ENCODE measurements around the gene TLK2.

Gene TLK2

DNA sequence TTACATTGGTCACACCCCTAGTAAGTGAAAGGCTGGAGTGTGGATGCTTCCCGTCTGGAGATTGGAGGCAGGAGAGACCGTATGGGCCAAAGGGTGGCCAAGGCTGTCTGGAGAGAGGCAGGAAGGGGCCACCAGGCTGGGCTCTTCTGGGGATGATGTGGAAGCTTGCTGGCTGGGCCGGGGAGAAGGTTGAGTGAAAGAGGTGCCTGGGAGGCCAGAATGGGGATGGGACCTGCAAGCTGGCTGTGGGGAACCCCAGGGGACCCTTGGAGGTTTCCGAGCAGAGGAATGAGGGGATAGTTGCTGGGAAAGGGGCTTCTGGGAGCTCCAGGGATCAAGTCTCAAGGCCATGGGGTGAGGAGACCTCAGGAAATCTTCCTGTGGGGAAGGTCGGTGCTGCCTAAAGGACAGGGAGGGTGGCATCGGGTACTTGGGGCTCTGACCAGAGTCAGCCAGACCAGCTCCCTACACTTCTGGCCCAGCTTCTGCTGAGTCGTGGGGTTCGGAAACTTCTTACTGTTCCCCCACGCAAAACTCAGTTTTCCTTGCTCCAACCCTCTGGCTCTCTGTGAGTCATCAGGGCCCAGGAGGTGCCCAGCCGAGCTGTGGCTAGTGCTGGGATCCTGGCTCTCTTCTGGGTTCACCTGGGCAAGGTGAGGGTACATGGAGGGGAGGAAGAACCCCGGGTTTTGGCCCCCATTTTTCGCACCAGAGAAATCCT, 151.9 kb downstream of the TLK2 start:
- DNase-seq = no peak

DNA sequence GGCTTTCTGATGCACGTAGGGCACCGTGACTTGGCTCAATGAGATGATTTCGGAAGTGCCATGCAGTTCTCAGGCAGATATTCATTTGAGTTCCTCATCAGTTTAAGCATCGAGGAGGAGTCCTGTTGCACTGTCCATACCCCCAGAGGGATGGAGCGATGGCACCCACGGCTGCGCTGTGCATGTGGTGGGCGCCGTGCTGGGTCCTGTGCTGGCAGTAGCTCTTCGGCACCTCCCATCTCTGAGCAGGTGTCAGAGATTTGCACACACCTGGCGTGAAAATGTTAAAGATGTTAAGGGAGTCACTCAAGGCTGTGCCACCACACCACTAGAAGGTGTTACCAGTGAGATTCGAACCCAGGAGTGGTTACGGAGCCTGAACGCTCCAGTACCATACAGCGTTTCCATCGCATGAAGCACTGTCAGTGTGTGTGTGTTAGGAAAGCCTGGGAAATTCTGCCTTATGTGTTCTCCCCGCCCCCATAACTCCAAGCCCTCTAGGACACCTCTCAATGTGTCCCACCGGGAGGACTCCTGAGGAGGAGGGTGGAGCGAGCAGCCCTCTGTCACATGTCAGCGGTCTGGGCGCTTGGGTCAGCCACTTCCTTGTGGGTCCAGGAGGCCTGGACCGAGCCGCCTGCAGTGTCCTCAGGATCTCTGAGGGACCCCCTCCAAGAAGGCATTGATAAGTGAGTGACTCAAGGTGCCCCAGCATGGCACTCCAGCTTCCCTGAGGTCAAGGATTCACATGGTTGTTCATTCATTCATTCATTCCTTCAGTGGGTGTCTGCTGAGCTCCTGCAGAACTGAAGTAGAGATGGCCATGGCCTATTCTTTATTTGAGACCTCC, 152.7 kb downstream of the TLK2 start:
- no peak for DNase-seq

DNA sequence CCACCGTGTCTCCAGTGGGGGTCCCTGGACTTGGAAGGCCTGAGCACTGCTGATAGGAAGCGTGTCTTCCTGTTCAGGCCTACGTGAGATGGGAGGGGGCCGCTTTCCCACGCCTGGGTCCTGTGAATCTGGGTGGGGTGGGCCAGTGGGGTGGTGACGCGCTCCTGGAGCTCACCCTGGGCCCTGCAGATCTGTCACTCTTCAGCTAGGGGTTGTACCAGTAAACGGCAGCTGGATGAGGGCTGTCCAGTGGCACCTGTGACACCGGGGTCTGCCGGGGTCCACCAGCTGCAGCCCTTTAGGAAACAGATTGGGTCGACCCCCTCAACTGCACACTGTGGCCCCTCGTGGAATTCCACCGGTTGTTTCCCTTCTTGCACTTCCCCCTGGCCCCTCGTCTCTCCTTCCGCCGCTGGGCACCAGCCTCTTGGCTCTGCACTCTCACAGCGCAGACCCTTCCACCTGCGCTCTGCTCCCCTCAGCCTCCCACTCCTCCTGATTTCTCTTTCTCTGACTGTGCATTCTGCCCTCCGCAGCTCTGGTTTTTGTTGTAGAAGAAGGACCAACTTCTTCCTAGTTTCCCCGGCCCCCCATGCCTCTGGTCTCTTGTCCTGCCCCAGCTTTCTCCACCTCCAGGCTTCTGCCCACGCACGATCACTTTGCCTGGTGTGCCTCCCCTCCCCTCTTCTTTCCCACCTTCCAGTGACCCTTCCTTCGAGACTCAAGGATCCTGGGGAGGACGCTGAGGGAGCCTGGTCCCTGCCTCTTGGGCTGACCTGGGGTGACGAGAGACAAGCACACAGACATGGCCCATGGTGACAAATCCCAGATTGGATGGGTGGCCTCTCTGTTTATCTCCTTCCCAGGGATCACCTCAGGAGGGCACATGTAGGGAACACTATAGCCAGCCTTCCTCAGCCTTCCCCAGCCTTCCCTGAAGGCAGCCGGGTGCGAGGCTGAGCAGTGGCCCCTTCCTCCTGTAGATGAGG, 153.6 kb downstream of the TLK2 start:
- no peak for DNase-seq

- DNase-seq = no peak
These were observed 159.2 kb downstream of the TLK2 start for GRCh38 chr17:62637809-62638208.

DNA sequence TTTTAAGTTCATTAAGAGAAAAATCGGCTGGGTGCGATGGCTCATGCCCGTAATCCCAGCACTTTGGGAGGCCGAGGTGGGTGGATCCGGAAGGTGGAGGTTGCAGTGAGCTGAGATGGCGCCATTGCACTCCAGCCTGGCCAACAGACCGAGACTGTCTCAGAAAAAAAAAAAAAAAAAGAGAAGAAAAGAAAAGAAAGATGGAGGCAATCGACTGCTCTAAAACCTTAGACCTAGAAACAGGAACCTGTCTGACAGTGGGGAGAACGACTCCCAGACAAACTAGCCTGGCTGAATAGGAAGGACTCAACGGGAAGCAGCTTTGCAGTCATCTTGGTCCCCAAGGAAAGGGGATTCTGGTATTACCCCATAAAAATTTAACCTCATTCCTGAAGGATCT, 162.5 kb downstream of the TLK2 start:
- peak; percentile 16 to 28 for DNase-seq

GRCh38 chr17:62641951-62642350, 163.3 kb downstream of the TLK2 start:
- DNase-seq = no peak

DNA sequence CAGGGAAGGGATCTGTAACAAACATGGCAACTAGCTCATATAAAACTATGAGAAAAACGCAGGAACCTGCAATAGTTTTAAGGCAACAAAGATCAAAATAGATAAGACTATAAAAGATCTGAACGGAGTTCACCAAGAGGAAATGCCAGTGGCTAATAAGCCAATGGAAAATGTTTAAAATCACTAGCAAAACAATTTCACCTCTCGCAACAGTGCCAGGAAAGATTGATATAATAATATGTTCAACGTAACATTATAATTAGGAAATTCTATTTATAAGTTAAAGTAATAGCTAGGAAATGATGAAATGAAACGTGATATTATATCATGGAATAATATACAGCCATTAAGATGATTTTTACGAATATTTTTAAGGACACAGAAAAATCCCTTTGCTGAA, 164.9 kb downstream of the TLK2 start:
- no peak for DNase-seq

GRCh38 chr17:62644487-62645173, 166.0 kb downstream of the TLK2 start:
- no peak for DNase-seq

- no peak for DNase-seq
These were observed 169.8 kb downstream of the TLK2 start for GRCh38 chr17:62648251-62648955.

DNA sequence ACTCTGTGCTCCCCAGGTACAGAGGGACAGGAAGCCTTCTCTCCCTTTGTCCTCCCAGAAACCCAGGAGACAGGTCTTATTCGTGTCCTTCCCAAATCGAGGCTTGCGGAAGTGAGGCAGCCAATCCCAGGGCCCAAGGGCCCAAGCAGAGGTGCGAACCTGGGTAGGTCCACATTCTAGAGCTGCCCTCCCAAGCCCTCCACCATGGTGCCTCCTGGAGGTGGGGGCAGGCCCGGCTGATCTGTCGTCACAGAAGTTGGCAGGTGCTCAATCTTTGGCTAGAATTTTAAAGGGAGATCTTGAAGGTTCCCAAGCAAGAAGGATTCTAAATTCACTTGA, 170.3 kb downstream of the TLK2 start:
- DNase-seq = no peak

DNA sequence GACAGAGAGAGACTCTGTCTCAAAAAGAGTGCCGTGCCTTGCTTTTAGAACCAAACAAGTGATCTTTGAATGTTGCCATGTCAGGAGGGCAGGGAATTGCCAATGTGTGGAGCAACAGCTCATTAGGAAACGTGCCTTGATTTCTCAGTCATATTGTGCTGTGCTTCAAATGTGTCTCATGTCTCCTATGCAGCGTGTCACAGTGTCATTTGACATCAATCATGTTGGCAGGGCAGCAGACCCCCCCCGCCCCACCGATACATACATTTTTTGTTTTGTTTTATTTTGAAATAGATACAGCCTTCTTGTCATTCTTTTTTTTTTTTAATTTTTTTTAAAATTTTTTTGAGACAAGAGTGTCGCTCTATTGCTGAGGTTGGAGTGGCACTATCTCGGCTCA, 170.9 kb downstream of the TLK2 start:
- no peak for DNase-seq

DNA sequence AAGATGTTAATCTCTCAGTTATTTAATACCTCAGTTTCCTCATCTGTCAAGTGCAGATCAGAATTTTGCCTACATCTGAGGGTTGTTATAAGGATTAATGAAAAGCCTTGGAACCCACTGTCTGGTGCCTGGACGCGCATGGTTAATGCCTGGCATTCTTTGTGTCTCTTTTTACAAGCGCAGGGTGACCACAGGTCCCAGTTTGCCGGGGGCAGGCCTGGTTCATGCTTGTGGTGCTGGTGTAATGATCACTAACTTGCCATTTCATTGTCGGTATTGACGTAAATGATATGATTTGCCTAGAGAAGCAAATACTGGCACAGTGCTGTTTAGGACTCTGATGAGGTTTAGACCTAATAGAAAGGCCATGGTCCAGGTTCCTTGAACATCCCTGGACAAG, 172.0 kb downstream of the TLK2 start:
- DNase-seq = no peak

- DNase-seq = peak; percentile 55 to 60
These were observed 173.8 kb downstream of the TLK2 start for GRCh38 chr17:62652251-62653001.

DNA sequence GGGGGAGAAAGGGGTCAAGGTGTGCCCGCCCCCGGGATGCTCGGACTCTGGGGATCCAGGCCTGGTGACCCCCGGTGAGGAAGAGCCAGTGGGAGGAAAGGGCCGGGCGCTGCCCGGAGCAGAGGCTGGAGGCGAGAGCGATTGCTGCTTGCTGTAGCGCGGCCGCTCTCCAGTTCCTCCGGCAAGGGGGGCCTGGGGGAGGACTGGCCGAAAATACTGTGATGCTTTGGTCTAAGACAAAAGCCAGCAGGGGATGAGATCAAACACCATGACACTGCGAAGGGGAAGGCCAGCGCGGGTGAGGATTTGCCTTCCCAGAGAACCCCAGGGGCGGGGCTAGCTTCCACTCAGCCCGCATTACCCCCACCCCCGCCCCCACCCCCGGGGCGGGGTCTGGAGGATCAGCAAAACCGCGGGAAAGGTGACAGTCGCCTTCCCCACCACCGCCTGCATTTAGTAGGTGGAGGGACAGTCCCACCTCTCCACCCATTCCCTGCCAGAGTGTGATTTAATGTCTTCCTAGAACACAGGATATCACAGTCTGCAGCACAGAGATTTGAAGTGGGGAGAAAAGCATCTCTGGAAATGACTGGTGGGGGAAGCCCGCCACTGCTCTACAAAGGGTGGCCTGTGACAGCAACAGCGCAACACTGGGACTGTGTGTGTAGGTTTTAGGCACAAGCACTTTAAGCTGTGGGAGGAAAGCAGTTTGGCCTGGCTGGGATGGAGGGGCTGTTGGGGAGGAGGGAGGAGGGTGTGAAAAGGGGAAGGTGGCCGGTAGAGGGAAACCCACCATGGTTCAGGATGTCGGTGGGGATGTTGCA, 174.6 kb downstream of the TLK2 start:
- DNase-seq = peak; percentile 42 to 66

GRCh38 chr17:62653826-62654761, 175.5 kb downstream of the TLK2 start:
- no peak for DNase-seq

GRCh38 chr17:62655656-62656055, 177.0 kb downstream of the TLK2 start:
- no peak for DNase-seq

DNA sequence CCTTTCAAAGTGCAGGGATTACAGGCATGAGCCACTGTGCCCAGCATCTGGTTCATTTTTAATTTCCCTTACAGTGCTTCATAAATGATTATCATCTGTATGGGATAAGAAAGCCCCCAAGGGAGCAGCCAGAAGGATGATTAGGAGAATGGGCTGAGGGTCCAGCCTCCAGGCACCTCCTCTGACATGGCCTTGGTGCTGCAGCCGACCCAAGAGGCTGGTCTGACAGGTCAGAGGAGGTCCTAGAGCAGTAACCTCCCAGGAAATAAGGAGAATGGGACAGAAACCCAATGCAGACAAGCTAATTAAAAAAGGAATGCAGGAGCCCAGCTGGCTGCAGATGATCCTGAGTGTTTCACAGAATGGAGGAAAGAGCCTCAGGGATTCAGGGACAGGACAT, 177.8 kb downstream of the TLK2 start:
- no peak for DNase-seq

- no peak for DNase-seq
These were observed 178.6 kb downstream of the TLK2 start for GRCh38 chr17:62657145-62657665.

DNA sequence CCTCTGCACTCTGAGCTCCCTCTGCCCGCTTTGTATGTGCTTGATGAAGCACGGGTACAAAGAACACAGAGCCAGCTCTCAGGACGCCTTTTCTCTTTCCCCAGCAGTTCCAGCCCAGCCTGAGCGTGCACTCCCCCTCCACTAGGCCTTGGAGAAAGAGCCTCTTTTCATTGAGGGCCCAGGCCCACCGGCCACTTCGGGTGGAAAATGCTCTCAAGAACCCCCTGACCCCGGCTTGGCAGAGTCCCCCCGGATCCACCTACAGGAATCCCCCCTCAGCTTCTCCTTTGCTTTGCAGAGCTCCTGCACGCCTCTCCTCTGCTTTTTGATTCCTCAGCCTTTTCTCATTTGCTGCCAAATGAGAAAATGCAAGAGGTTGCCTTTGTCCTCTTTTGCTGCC, 179.1 kb downstream of the TLK2 start:
- no peak for DNase-seq

Measured in Kasumi-1 (cell line).